ENCODE data around the gene TOMM34. TPM values are rescaled to one million over a fixed set of nuclear protein-coding genes. Genes with fewer than 3 reads are reported as not detected.

Gene TOMM34
- total and polyA plus RNA-seq, 12 donors, result 17.8 to 178 (median 48.3) TPM

- intact Hi-C loops (cut with DNase I), result no loop called here
- Histone ChIP-seq H3K27ac (no peak overlapping the region), H3K9me3 (replicated peaks in 1 of 3) (no peaks in the 10 kb centered on the region), H3K36me3 (replicated peaks in 1 of 2) (peaks cover 0 to 41% of the 10 kb centered on the region in 2 donors), H3K4me3 (peak overlapping the region in 2 of 4 donors; percentile 61 to 81), H3K27me3 (no peaks in the 10 kb centered on the region), H3K4me1 (replicated peaks in 1 of 2) (peaks cover 5 to 13% of the 10 kb centered on the region in 2 donors)
- WGBS, 4 donors, result 26 to 34% (median 27%) methylated on average over 14 of the region's 14 CpGs
- TF ChIP-seq POLR2A (IDR thresholded peaks at IDR 0.05), result no peak
- no peak for TF ChIP-seq CTCF (IDR thresholded peaks at IDR 0.05)
- DNase-seq, result no peak
Measured at GRCh38 chr20:44908987-44909871, 51.0 kb downstream of the TOMM34 start.

GRCh38 chr20:44904377-44904776 is 55.8 kb downstream of the TOMM34 start:
- TF ChIP-seq POLR2A (IDR thresholded peaks at IDR 0.05) (no peak), CTCF (IDR thresholded peaks at IDR 0.05) (no peak)
- H3K36me3 ChIP-seq (replicated peaks in 1 of 2), result peaks cover 0 to 70% of the 10 kb centered on the region in 2 donors
- H3K27me3 ChIP-seq, result no peaks in the 10 kb centered on the region
- H3K4me1 ChIP-seq (replicated peaks in 1 of 2), result peaks cover 0 to 25% of the 10 kb centered on the region in 2 donors
- H3K27ac ChIP-seq, result no peak overlapping the region
- intact Hi-C loops (cut with DNase I), result no loop called here
- DNase-seq, result no peak
- no peak overlapping the region for H3K4me3 ChIP-seq
- WGBS, 4 donors, result 86 to 94% (median 92%) methylated on average over 5 of the region's 5 CpGs
- H3K9me3 ChIP-seq (replicated peaks in 1 of 3), result no peaks in the 10 kb centered on the region

- intact Hi-C loops (cut with DNase I), result no loop called here
- H3K4me3 ChIP-seq, result no peak overlapping the region
- no peak overlapping the region for H3K27ac ChIP-seq
- H3K36me3 ChIP-seq (replicated peaks in 1 of 2), result peaks cover 0 to 56% of the 10 kb centered on the region in 2 donors
- 64 to 80% (median 74%) methylated on average over 1 to 2 of the region's 2 CpGs for WGBS, 4 donors
- no peaks in the 10 kb centered on the region for H3K27me3 ChIP-seq
- H3K4me1 ChIP-seq (replicated peaks in 1 of 2), result peaks cover 3 to 41% of the 10 kb centered on the region in 2 donors
- TF ChIP-seq CTCF (IDR thresholded peaks at IDR 0.05), result no peak
- H3K9me3 ChIP-seq (replicated peaks in 1 of 3), result no peaks in the 10 kb centered on the region
- peak in 2 of 7 donors; percentile 16 to 25 for DNase-seq
Measured at GRCh38 chr20:44901974-44902373, 58.2 kb downstream of the TOMM34 start.

GRCh38 chr20:44900231-44900854 is 59.9 kb downstream of the TOMM34 start:
- intact Hi-C loops (cut with DNase I), result no loop called here
- H3K27me3 ChIP-seq, result no peaks in the 10 kb centered on the region
- no peak for DNase-seq
- TF ChIP-seq CTCF (IDR thresholded peaks at IDR 0.05) (no peak), POLR2A (IDR thresholded peaks at IDR 0.05) (no peak)
- H3K27ac ChIP-seq, result peak overlapping the region in 1 of 5 donors; percentile 6
- H3K4me1 ChIP-seq (replicated peaks in 1 of 2), result peaks cover 13 to 56% of the 10 kb centered on the region in 2 donors
- no peaks in the 10 kb centered on the region for H3K9me3 ChIP-seq (replicated peaks in 1 of 3)
- peaks cover 0 to 40% of the 10 kb centered on the region in 2 donors for H3K36me3 ChIP-seq (replicated peaks in 1 of 2)
- H3K4me3 ChIP-seq, result no peak overlapping the region
- 72 to 79% (median 76%) methylated on average over 5 of the region's 5 CpGs for WGBS, 4 donors
